Hippocampal formation (tissue), 2 donors: ENCODE results near the gene SAMD4A.

Experiments used
- DNase-seq, 2 donors: peaks; one replicate each; lab custom pipeline; 2025; lab: John Stamatoyannopoulos, UW

SAMD4A gene

GRCh38 chr14:54781961-54782750, 215.2 kb downstream of the SAMD4A start:
- no peak for DNase-seq

- DNase-seq = no peak
These were observed 216.1 kb downstream of the SAMD4A start for GRCh38 chr14:54782751-54783659.

GRCh38 chr14:54783660-54784015, 216.7 kb downstream of the SAMD4A start:
- DNase-seq = no peak

GRCh38 chr14:54784060-54784459, 217.1 kb downstream of the SAMD4A start:
- DNase-seq = no peak

- no peak for DNase-seq
These were observed 217.7 kb downstream of the SAMD4A start for GRCh38 chr14:54784657-54785056.

- DNase-seq = no peak
These were observed 218.3 kb downstream of the SAMD4A start for GRCh38 chr14:54785136-54785777.

- DNase-seq = no peak
These were observed 219.1 kb downstream of the SAMD4A start for GRCh38 chr14:54785778-54786770.

- no peak for DNase-seq
These were observed 219.9 kb downstream of the SAMD4A start for GRCh38 chr14:54786838-54787237.

GRCh38 chr14:54787261-54787660, 220.3 kb downstream of the SAMD4A start:
- DNase-seq = no peak

GRCh38 chr14:54788701-54789100, 221.8 kb downstream of the SAMD4A start:
- DNase-seq = no peak

GRCh38 chr14:54789166-54789565, 222.2 kb downstream of the SAMD4A start:
- DNase-seq = no peak

- DNase-seq = no peak
These were observed 223.0 kb downstream of the SAMD4A start for GRCh38 chr14:54789781-54790480.

- DNase-seq = no peak
These were observed 224.1 kb downstream of the SAMD4A start for GRCh38 chr14:54791001-54791400.

- no peak for DNase-seq
These were observed 225.4 kb downstream of the SAMD4A start for GRCh38 chr14:54792288-54792687.

- DNase-seq = no peak
These were observed 227.2 kb downstream of the SAMD4A start for GRCh38 chr14:54794159-54794558.

- DNase-seq = no peak
These were observed 227.9 kb downstream of the SAMD4A start for GRCh38 chr14:54794796-54795195.

GRCh38 chr14:54796961-54797360, 230.0 kb downstream of the SAMD4A start:
- no peak for DNase-seq

GRCh38 chr14:54797556-54797955, 230.6 kb downstream of the SAMD4A start:
- no peak for DNase-seq

GRCh38 chr14:54797986-54798385, 231.1 kb downstream of the SAMD4A start:
- no peak for DNase-seq

- no peak for DNase-seq
These were observed 231.7 kb downstream of the SAMD4A start for GRCh38 chr14:54798465-54799124.
